OCI-LY3 (cell line): ENCODE data around the gene NPTXR.

ENCODE experiments used
- EZH2phosphoT487 ChIP-seq: fragments of 200-600 bp; shearing (Covaris generic); IDR thresholded peaks from 2 replicates; pipeline ENCODE4 v1.6.1; 2018; ENCODE audit warnings: antibody characterized with exemption, mixed run types, low read depth
- TF ChIP-seq, protein P1 (sequence below): fragments of 200-600, 300-600 bp; sonication (generic); IDR thresholded peaks from 2 replicates; pipeline ENCODE4 v1.5.1; 2014; ENCODE audit warnings: antibody characterized with exemption, low read length, low read depth

DNA sequence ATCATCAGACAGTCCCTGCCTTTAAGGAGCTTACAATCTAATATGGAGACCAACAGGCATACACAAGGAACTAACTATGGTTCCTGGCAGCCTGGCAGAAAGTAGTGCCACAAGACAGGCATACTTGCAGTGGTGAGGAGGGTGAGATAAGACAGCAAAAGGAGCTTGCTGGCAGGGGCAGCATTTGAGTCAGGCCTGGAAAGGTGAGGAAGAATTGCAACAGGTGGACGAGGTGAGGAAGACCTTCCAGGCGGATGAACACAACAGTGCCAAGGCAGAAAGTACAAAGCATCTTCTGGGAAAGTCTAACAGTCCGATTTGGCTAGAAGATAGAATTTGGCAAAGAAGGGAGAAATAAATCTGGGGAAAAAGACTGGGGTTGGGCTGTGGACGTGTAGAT lies 54.2 kb downstream of the NPTXR start:
- TF ChIP-seq, protein P1, sequence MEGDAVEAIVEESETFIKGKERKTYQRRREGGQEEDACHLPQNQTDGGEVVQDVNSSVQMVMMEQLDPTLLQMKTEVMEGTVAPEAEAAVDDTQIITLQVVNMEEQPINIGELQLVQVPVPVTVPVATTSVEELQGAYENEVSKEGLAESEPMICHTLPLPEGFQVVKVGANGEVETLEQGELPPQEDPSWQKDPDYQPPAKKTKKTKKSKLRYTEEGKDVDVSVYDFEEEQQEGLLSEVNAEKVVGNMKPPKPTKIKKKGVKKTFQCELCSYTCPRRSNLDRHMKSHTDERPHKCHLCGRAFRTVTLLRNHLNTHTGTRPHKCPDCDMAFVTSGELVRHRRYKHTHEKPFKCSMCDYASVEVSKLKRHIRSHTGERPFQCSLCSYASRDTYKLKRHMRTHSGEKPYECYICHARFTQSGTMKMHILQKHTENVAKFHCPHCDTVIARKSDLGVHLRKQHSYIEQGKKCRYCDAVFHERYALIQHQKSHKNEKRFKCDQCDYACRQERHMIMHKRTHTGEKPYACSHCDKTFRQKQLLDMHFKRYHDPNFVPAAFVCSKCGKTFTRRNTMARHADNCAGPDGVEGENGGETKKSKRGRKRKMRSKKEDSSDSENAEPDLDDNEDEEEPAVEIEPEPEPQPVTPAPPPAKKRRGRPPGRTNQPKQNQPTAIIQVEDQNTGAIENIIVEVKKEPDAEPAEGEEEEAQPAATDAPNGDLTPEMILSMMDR: no peak
- no peak for TF ChIP-seq EZH2phosphoT487
